HG03175 (cell line): ENCODE results near the gene ZNF341.

Experiments used
- ATAC-seq: cut with Tn5 transposase; IDR thresholded peaks from one replicate; pipeline ENCODE4 v1.9.1; 2021; ENCODE audit warnings: mild to moderate bottlenecking, moderate library complexity; ENCODE audit not compliant: unreplicated experiment

The ZNF341 gene

GRCh38 chr20:33701629-33702450 lies 30.0 kb upstream of the ZNF341 start:
- no peak for ATAC-seq

GRCh38 chr20:33702861-33703260 lies 28.9 kb upstream of the ZNF341 start:
- ATAC-seq = no peak

GRCh38 chr20:33703498-33704137 lies 28.2 kb upstream of the ZNF341 start:
- no peak for ATAC-seq

GRCh38 chr20:33704197-33704924 lies 27.4 kb upstream of the ZNF341 start:
- ATAC-seq = no peak

GRCh38 chr20:33707668-33708067 lies 24.1 kb upstream of the ZNF341 start:
- no peak for ATAC-seq

DNA sequence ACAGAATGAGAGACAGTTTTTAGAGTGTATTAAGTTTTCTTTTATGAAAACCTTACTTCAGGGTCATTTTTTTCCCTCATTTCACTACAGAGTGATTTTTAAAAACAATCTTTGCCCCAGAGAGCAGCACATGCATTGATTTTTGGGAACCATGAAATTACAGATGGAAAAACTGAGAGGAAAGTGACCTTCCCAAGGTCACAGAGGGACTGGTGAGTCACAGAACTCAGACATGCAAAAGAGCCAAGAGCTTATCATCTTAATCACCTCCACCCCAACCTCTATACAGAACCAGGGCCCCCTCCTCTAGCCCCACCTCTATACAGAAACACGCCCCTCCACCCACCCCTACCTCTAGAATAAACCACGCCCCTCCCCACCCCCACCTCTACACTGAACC lies 22.4 kb upstream of the ZNF341 start:
- no peak for ATAC-seq

GRCh38 chr20:33709905-33710541 lies 21.8 kb upstream of the ZNF341 start:
- no peak for ATAC-seq

DNA sequence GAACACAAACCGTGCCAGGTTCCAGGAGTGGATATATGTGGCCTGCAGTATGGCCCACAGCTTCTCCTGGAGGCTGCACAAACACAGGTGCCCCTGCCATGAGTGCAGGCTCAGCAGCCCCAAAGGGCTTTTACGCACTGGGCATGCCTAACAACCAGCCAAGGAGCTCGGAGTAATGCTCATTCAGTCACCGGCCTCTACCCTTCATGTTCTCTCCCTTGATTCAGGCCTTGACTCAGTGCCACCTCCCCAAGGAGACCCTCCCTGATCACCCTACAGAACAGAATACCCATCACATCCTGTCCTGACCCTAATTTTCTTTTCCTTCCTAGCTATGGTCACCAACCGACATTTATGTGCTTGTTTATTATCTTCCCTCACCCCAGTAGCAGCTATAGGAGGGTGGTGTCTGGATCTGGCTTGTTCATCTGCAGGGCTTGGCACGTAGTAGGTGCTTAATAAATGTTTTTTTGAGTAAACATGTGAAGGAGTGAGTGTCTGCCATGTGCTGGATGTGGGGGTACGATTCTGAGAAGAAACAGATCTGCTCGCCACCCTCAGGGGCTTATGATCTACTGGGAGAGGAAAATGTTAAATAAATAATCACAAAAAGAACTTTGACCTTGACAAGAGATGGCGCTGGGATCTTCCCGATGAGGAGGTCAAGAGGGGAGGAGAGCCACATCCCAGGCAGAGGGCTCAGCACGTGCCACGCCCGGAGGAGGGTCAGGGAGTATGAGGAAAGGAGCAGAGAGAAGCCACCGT lies 20.9 kb upstream of the ZNF341 start:
- ATAC-seq = no peak

DNA sequence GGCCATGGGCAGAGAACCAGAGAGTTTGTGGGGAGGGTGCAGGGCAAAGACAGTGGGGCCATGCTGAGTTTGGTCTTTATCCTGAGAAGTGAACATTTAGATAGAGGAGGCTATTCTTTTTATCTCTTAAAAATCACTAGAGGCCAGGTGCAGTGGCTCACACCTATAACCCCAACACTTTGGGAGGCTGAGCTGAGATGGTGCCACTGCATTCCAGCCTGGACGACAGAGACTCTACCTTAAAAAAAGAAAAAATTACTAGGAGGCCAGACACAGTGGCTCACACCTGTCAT lies 20.4 kb upstream of the ZNF341 start:
- no peak for ATAC-seq

GRCh38 chr20:33713865-33714367 lies 17.9 kb upstream of the ZNF341 start:
- no peak for ATAC-seq

GRCh38 chr20:33716498-33716897 lies 15.3 kb upstream of the ZNF341 start:
- no peak for ATAC-seq

DNA sequence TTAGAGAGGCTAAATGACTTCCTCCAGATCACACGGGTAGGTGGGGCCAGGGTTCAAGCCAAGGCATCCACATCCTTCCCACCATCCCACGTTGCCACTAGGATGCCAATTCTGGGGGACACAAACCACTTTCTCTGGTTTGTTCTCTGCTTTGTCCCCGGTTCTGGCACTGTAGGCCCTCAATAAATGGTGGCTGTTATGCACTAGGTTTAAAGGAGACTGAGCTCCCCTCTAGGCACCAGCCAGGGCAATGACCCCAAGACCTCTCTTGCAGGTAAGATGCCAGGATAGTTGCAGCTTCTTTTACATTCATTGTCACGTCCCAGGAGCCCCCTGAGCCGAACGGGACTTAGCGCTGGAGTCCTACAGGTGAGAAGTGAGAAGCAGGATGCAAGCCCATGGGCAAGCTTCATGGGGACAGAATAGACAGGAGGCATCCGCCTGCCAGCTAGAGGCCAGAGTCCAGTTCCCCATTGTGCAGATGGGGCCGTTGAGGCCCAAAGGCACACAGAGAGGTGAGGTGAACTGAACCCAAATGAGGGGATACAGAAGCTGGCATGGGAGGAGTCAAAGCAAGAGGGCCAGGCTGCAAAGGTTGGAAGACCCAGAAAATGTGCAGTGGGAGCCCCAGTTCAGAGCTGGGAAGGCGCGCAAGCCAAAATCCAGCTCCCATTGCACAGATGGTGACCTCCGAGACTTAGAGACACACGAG lies 12.4 kb upstream of the ZNF341 start:
- no peak for ATAC-seq

- peak; percentile 95 for ATAC-seq
Measured at GRCh38 chr20:33719989-33720709, 11.6 kb upstream of the ZNF341 start, which contains the start of gene PXMP4. TSS of gene PXMP4 (minus strand) at chr20:33720310. CDS start at chr20:33720207, 103 bp downstream.

DNA sequence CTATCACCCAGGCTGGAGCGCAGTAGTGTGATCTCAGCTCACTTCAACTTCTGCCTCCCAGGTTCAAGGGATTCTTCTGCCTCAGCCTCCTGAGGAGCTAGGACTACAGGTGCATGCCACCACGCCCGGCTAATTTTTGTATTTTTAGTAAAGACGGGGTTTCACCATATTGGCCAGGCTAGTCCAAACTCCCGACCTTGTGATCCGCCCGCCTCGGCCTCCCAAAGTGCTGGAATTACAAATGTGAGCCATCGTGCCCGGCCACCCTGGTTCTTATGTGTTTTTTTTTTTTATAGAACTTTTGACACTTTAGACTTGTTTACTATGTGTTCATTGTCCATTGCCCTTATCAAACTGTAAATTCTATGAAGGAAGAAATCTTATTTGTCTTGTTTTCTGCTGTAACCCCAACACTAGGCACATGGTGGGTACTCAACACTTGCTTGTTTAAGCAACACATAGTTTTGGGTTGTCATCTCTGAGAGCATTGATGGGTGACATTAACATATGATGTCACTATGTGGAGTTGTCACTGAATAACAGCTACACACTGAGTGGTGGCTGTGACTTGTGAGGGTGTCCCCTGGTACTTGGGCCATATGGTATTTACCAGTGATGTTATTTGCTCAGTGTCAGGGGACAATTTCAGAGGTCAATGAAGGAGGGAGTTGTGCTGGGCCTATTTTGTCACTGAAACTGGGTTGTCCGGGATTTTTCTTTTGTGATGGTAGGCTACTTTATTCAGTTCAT lies 10.2 kb upstream of the ZNF341 start:
- no peak for ATAC-seq

- ATAC-seq = no peak
Measured at GRCh38 chr20:33724439-33725094, 7.2 kb upstream of the ZNF341 start.

GRCh38 chr20:33725607-33726264 lies 6.1 kb upstream of the ZNF341 start:
- no peak for ATAC-seq

DNA sequence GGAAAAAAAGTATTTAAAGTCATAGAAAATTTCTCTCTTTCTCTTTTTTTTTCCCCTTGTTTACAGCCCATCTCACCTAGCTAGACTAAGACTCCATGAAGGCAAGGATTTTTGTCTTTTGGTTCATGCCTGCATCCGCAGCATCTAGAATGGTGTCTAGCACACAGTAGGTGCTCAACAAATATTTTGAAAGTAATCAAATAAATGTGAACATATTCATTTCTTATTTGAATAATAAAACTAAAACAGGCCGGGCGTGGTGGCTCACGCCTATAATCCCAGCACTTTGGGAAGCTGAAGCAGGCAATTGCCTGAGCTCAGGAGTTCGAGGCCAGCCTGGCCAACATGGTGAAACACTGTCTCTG lies 4.7 kb upstream of the ZNF341 start:
- no peak for ATAC-seq

GRCh38 chr20:33727806-33728205 lies 4.0 kb upstream of the ZNF341 start:
- no peak for ATAC-seq
